Rectal smooth muscle tissue (tissue), 1 donor: Measurements from ENCODE around the gene MSH3.
"Not testable (repeated sequence)": the region's sequence is repeated elsewhere in the genome, so short reads cannot be mapped to it uniquely, and the experiment has no call there.

Source experiments
- H3K27ac ChIP-seq: one replicate; pipeline ENCODE4 v1.7.0; 2013; ENCODE audit warnings: low read depth, low read length, inconsistent platforms
- H3K27me3 ChIP-seq: one replicate; pipeline ENCODE4 v1.7.0; 2013; ENCODE audit warnings: low read length; ENCODE audit not compliant: control insufficient read depth, insufficient read depth
- H3K36me3 ChIP-seq: one replicate; pipeline ENCODE4 v1.7.0; 2013; ENCODE audit warnings: low read length; ENCODE audit not compliant: control insufficient read depth, insufficient read depth
- H3K4me1 ChIP-seq: one replicate; pipeline ENCODE4 v1.7.0; 2013; ENCODE audit warnings: low read length; ENCODE audit not compliant: control insufficient read depth, insufficient read depth
- H3K4me3 ChIP-seq: one replicate; pipeline ENCODE4 v1.7.0; 2013; ENCODE audit warnings: low read length
- H3K9ac ChIP-seq: one replicate; pipeline ENCODE4 v1.7.0; 2013; ENCODE audit warnings: low read length

Gene MSH3

DNA sequence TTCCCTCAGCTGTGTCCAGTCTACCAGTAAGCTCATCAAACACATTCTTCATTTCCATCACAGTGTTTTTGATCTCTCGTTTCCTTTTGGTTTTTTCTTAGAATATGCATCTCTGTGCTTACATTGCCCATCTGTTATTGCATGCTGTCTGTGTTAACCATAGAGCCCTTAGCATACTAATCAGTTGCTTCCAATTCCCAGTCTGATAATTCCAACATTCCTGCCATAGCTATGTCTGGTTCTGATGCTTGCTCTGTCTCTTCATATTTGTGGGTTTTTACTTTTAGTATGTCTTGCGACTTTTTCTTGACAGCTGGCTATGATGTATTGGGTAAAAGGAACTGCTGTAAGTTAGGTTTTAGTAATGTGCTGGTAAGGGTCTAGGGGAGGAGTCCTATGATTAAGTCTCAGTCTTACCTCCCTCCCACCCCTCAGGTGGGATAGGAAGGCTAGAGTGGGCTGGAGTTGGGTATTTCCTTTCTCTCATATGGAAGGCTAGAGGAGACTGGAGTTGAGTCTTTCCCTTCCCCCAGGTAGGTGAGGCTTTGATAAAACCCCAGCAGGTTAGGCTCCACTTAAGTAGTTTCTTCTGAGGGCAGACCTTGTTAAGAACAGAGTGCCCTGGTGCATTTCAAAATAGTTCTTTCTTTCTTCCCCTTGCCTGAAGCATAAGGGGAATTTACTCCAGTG, 206.6 kb downstream of the MSH3 start:
- H3K27ac ChIP-seq: no peak overlapping the region
- H3K36me3 ChIP-seq: peaks cover 4% of the 10 kb centered on the region
- H3K4me3 ChIP-seq: no peak overlapping the region
- no peaks in the 10 kb centered on the region for H3K27me3 ChIP-seq
- H3K4me1 ChIP-seq: no peaks in the 10 kb centered on the region
- no peak overlapping the region for H3K9ac ChIP-seq

DNA sequence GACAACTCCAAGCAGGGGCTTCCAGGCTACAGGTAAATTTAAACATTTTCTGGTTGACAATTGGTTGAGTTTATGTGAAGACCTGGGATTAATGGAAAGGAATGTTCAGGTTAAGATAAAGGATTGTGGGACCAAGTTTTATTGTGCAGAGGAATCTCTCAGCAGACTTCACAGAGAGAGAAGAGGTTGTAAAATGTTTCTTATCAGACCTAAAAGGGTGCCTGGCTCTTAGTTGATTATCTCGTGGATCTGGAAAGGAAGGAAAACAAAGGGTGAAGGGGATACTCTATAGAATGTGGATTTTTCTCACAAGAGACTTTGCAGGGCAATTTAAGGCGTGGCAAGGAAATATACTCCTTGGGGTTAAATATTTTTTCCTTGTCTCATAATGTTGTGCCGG, 209.3 kb downstream of the MSH3 start:
- Histone ChIP-seq H3K4me3 (no peak overlapping the region), H3K36me3 (peaks cover 4% of the 10 kb centered on the region), H3K4me1 (no peaks in the 10 kb centered on the region), H3K9ac (no peak overlapping the region), H3K27me3 (no peaks in the 10 kb centered on the region), H3K27ac (no peak overlapping the region)

DNA sequence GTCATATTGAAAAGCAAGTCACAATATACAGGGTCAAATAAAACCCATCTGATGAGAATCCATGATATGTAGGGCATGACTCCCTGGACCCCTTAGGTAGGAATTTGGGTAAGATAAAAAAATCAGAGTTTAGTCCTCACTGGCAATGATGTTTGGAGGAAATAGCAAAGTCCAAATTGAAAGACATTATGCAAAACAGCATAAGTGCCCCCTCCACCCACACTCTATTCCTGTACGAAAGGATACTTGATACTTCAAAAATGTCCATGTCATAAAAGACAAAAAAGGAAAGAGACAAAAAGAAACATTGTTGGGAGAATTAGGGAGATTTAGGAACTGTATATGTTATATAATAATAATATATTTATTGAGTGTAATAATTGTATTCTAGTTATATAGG, 209.7 kb downstream of the MSH3 start:
- Histone ChIP-seq H3K9ac (no peak overlapping the region), H3K36me3 (peaks cover 4% of the 10 kb centered on the region), H3K27ac (no peak overlapping the region), H3K4me3 (no peak overlapping the region), H3K27me3 (no peaks in the 10 kb centered on the region), H3K4me1 (no peaks in the 10 kb centered on the region)

DNA sequence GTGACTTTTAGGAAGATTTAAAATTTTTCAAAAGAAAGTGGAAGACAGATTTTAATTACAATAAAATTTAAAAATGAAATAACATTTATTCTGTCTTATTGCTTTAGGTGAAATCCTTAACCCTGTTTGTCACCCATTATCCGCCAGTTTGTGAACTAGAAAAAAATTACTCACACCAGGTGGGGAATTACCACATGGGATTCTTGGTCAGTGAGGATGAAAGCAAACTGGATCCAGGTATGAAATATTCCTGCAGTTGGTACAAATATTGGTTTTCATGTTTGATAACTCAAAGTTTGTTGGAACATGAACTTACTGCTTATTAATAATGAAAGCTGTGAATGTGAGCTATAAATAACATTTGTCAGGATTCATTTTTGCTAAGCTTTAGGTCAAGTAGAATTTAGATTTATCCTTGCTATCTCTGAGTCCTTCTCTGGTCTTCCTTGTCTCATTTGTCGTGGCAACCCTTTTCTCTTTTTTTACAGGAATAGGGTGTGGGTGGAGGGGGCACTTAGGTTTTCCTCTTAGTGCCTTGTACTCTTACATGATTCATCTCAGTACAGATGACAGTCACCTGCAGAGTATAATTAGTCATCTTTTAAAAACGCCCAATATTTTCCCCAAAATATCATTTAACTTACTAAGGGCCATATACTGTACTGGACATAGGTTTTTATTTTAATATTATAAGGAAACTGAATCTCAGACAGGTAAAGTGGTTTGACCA, 210.4 kb downstream of the MSH3 start:
- peaks cover 4% of the 10 kb centered on the region for H3K36me3 ChIP-seq

DNA sequence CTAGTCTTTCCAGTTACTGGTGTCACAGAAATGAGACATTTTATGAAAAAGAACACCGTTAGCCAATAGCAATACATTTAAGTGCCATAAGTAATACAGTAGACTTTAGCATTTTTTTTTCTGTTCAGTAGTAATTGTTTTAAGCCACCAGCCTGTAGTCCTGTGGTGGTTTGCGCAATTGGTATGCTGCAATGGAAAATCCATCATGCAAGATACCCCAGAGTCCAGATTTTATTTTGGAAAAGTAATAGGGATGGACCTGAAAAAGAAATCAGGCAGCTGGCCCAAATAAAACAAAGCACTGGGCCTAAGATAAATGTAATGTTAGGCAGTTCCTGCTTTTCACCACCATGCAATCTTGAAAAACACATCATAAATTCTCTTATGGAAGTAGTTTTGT, 211.1 kb downstream of the MSH3 start:
- Histone ChIP-seq H3K4me1 (no peaks in the 10 kb centered on the region), H3K27me3 (no peaks in the 10 kb centered on the region), H3K4me3 (no peak overlapping the region), H3K27ac (no peak overlapping the region), H3K9ac (no peak overlapping the region), H3K36me3 (peaks cover 4% of the 10 kb centered on the region)

More for the DNA sequence above, 210.4 kb downstream of the MSH3 start:
- H3K27me3 ChIP-seq: no peaks in the 10 kb centered on the region
- H3K9ac ChIP-seq: no peak overlapping the region
- no peaks in the 10 kb centered on the region for H3K4me1 ChIP-seq
- no peak overlapping the region for H3K4me3 ChIP-seq
- H3K27ac ChIP-seq: no peak overlapping the region

DNA sequence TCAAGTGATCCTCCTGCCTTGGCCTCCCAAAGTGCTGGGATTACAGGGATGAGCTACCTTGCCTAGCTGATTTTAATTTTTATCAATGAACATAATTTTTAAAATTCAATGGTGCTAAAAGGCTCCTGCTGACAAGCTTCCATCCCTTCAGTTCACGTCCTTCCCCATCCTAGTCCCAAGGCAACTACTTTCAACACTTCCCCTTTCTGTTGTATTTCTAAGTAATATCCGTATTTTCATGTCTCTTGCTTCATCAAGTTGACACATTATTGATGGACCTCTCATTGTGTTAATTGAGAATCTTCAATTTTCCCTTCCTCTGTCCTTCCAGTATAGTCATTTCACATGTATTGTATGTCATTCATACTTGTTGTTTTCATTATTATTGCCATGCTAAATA, 211.9 kb downstream of the MSH3 start:
- Histone ChIP-seq H3K9ac (no peak overlapping the region), H3K27ac (no peak overlapping the region), H3K4me3 (no peak overlapping the region), H3K36me3 (peaks cover 4% of the 10 kb centered on the region), H3K27me3 (no peaks in the 10 kb centered on the region), H3K4me1 (no peaks in the 10 kb centered on the region)

DNA sequence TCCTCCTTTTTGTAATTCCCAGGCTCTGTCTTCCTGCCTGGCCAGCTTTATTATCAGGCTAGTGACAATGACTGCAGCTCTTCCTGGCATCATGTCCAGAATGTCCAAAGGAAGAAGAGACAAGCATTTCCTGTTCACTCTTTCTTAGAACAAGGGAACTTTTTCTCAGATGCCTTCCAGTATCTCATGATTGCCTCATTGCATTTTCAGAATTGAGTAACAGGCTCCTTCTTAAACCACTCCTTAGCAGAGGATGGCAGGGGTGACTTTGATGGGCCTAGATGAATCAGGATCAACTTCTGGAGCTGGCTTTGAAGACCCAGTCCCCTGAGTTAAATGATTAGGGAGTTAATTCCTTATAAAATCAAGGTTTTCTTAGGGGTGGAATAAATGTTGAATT, 212.8 kb downstream of the MSH3 start:
- no peak overlapping the region for H3K4me3 ChIP-seq
- H3K36me3 ChIP-seq: peaks cover 4% of the 10 kb centered on the region
- no peak overlapping the region for H3K9ac ChIP-seq
- H3K4me1 ChIP-seq: no peaks in the 10 kb centered on the region
- H3K27me3 ChIP-seq: no peaks in the 10 kb centered on the region
- no peak overlapping the region for H3K27ac ChIP-seq

DNA sequence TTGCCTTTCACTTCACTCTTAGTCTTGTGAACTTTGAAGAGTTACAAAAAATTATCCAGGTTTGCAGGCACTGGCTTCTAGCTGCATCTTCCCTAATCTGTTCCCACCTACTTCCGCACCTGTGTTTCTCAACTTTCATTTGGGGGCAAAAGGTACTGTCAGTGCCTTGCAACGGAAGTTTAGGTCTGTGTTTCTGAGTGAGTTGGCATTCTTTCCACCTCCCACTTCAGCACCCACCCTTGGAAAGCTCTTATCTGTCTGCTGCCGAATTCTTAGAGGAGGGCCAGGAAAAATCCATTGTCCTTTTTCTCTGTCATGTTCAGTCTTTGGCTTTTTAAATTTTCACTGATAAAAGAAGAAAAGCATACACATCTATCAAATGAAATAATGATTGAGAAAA, 216.0 kb downstream of the MSH3 start:
- Histone ChIP-seq H3K27me3 (no peaks in the 10 kb centered on the region), H3K4me3 (no peak overlapping the region), H3K27ac (no peak overlapping the region), H3K4me1 (no peaks in the 10 kb centered on the region), H3K36me3 (peaks cover 4% of the 10 kb centered on the region), H3K9ac (no peak overlapping the region)

DNA sequence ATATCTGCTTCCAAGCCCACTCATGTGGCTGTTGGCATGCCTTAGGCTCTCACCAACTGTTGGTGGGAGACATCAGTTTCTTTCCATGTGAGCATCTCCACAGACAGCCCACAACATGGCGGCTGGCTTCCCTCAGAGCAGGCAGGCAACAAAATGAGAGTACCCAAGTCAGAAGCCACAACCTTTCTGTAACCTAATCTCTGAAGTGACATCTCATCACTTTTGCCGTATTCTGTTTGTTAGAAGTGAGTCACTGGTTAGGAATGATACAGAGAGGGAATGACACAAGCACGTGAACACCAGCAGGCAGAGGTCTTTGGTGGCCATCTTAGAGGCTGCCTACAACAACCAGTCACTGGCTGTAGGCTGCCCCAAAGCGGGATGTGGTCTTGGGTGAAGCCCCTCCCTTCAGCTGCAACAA, 217.1 kb downstream of the MSH3 start:
- H3K36me3 ChIP-seq: peaks cover 4% of the 10 kb centered on the region
- no peak overlapping the region for H3K4me3 ChIP-seq
- H3K4me1 ChIP-seq: no peaks in the 10 kb centered on the region
- no peak overlapping the region for H3K9ac ChIP-seq
- H3K27me3 ChIP-seq: no peaks in the 10 kb centered on the region
- H3K27ac ChIP-seq: no peak overlapping the region

DNA sequence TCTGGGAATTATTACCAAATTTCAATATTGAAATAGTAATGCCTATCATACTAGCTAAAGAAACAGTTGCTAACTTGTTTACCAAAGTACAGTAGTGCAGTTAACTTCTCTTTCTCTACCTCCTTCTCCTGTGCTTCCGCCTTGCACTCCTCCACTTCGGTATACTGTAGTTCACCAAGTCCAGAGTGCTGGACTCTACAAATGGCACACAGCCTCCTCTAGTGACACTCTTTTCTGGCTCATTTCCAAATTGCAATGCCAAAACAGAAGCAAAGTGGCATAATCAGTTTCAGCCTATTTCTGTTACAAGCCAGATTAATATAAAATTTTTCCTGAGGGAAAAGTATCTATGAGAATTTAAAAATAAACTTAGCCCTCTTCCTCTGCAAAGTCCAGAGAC, 219.7 kb downstream of the MSH3 start:
- H3K4me1 ChIP-seq: no peaks in the 10 kb centered on the region
- H3K9ac ChIP-seq: no peak overlapping the region
- H3K4me3 ChIP-seq: no peak overlapping the region
- no peaks in the 10 kb centered on the region for H3K27me3 ChIP-seq
- peaks cover 7% of the 10 kb centered on the region for H3K36me3 ChIP-seq
- no peak overlapping the region for H3K27ac ChIP-seq

DNA sequence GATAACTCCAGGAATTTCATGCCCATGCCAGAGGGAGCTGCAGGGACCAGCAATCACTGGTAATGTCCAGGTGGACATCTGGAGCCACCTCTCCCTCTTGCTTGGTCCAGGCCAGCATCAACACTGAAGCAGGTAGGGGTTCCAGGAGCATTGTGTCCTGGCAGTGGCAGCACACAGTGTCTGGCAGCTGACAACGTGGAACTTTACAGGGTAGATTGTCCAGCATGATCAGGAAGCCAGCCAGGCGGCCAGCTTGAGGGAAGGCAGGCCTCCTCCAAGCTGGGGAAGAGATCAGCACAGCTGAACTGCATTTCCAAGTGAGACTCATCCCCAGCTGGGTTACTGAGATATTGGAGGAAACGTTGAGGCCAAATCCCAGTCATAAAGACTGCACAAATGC, 223.1 kb downstream of the MSH3 start:
- H3K27me3 ChIP-seq: no peaks in the 10 kb centered on the region
- no peak overlapping the region for H3K27ac ChIP-seq
- no peak overlapping the region for H3K9ac ChIP-seq
- peaks cover 7% of the 10 kb centered on the region for H3K36me3 ChIP-seq
- no peaks in the 10 kb centered on the region for H3K4me1 ChIP-seq
- no peak overlapping the region for H3K4me3 ChIP-seq

DNA sequence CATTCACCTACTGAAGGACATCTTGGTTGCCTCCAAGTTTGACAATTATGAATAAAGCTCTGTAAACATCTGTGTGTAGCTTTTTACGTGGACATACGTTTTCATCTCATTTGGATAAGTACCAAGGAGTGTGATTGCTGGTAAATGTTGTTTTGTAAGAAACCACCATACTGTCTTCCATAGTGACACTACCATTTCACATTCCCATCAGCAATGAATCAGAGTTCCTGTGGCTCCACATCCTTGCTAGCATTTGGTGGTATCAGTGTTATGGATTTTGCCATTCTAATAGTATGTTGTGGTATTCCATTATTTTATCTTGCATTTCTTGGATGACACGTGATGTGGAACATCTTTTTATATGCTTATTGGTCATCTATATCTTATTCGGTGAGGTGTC, 227.3 kb downstream of the MSH3 start:
- Histone ChIP-seq H3K4me3 (no peak overlapping the region), H3K9ac (no peak overlapping the region), H3K36me3 (peaks cover 7% of the 10 kb centered on the region), H3K27me3 (no peaks in the 10 kb centered on the region), H3K4me1 (no peaks in the 10 kb centered on the region), H3K27ac (no peak overlapping the region)

DNA sequence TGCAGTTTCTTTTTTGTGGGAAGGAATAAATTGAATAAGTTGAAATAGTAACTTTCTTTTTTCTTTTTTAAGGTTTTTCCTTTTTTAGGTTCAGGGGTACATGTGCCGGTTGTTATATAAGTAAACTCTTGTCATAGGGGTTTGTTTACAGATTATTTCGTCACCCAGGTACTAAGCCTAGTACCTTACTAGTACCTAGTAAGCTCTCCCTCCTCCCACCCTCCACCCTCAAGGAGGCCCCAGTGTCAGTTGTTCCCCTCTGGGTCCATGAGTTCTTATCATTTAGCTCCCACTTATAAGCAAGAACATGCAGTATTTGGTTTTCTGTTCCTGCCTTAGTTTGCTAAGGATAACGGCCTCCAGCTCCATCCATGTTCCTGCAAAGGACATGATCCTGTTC, 228.9 kb downstream of the MSH3 start:
- not testable (repeated sequence) for H3K36me3 ChIP-seq, H3K4me3 ChIP-seq, H3K4me1 ChIP-seq, H3K9ac ChIP-seq, H3K27ac ChIP-seq, H3K27me3 ChIP-seq
